HepG2 (cell line): ENCODE data around the gene CCDC117. TPM values are rescaled to one million over a fixed set of nuclear protein-coding genes. Genes with fewer than 3 reads are reported as not detected.

Source experiments
- ASH2L ChIP-seq: fragments of 300-600, 200-600 bp; sonication (generic); IDR thresholded peaks from 2 replicates; pipeline ENCODE4 v1.7.0; 2017; ENCODE audit warnings: low read depth, mild to moderate bottlenecking, moderate library complexity, mixed read lengths, low read length; ENCODE audit not compliant: insufficient read length
- ATM ChIP-seq: fragments of 450-650 bp; IDR thresholded peaks from 2 replicates; pipeline ENCODE4 v1.7.1; 2017; ENCODE audit warnings: mild to moderate bottlenecking, borderline replicate concordance
- FOXP4 ChIP-seq: sonication (generic); formaldehyde crosslinking; IDR thresholded peaks from 2 replicates; pipeline ENCODE4 v1.4.0; 2020; ENCODE audit warnings: missing genetic modification reagents
- GMEB2 ChIP-seq: IDR thresholded peaks from 2 replicates; pipeline ENCODE4 v1.6.1; 2016; ENCODE audit warnings: missing biosample characterization, missing genetic modification reagents, low read depth
- HMG20B ChIP-seq: conservative IDR thresholded peaks from 2 replicates; pipeline ENCODE4 v1.6.1; 2016; ENCODE audit warnings: missing genetic modification reagents, missing compliant biosample characterization
- IRF2 ChIP-seq: IDR thresholded peaks from 2 replicates; pipeline ENCODE4 v1.6.1; 2018; ENCODE audit warnings: missing genetic modification reagents, missing compliant biosample characterization
- LCORL ChIP-seq, 2 experiments: fragments of 450-650 bp in 1 of 2; sonication (generic) in 1 of 2; formaldehyde crosslinking in 1 of 2; IDR thresholded peaks; 2 replicates each; pipeline versions ENCODE4 v1.5.0 to v1.6.1; 2017 to 2020; ENCODE audit warnings: antibody characterized with exemption in 1 of 2, missing genetic modification reagents in 1 of 2
- MTF2 ChIP-seq: sonication (generic); formaldehyde crosslinking; IDR thresholded peaks from 2 replicates; pipeline ENCODE4 v1.5.0; 2020; ENCODE audit warnings: missing genetic modification reagents, borderline replicate concordance
- MYPOP ChIP-seq: sonication (generic); formaldehyde crosslinking; IDR thresholded peaks from 2 replicates; pipeline ENCODE4 v1.8.1; 2023; ENCODE audit warnings: mild to moderate bottlenecking, moderate library complexity, missing genetic modification reagents
- NFE2L1 ChIP-seq: sonication (generic); formaldehyde crosslinking; IDR thresholded peaks from 2 replicates; pipeline ENCODE4 v1.4.0; 2020; ENCODE audit warnings: missing genetic modification reagents, mild to moderate bottlenecking, borderline replicate concordance
- NRL ChIP-seq: sonication (generic); formaldehyde crosslinking; IDR thresholded peaks from 2 replicates; pipeline ENCODE4 v1.5.0; 2020; ENCODE audit warnings: missing genetic modification reagents, mild to moderate bottlenecking, moderate library complexity, borderline replicate concordance
- POGK ChIP-seq: sonication (generic); formaldehyde crosslinking; conservative IDR thresholded peaks from 2 replicates; pipeline ENCODE4 v1.8.0; 2022; ENCODE audit warnings: mild to moderate bottlenecking, moderate library complexity, missing genetic modification reagents
- PREB ChIP-seq: sonication (generic); formaldehyde crosslinking; IDR thresholded peaks from 2 replicates; pipeline ENCODE4 v1.4.0; 2020; ENCODE audit warnings: missing genetic modification reagents
- RFXAP ChIP-seq: sonication (generic); formaldehyde crosslinking; IDR thresholded peaks from 2 replicates; pipeline ENCODE4 v1.4.0; 2020; ENCODE audit warnings: missing genetic modification reagents, borderline replicate concordance
- SAFB2 ChIP-seq: sonication (generic); formaldehyde crosslinking; IDR thresholded peaks from 2 replicates; pipeline ENCODE4 v1.5.1; 2020; ENCODE audit warnings: missing genetic modification reagents, low read depth, mild to moderate bottlenecking, borderline replicate concordance
- TP53 ChIP-seq: sonication (generic); formaldehyde crosslinking; conservative IDR thresholded peaks from 2 replicates; pipeline ENCODE4 v1.4.0; 2020; ENCODE audit warnings: missing genetic modification reagents
- ZFP36L1 ChIP-seq: sonication (generic); formaldehyde crosslinking; IDR thresholded peaks from 2 replicates; pipeline ENCODE4 v1.8.0; 2022; ENCODE audit warnings: mild to moderate bottlenecking, missing genetic modification reagents, moderate library complexity
- ZNF225 ChIP-seq: sonication (generic); formaldehyde crosslinking; IDR thresholded peaks from 2 replicates; pipeline ENCODE4 v1.4.0; 2020; ENCODE audit warnings: mild to moderate bottlenecking, missing genetic modification reagents
- ZNF260 ChIP-seq: sonication (generic); formaldehyde crosslinking; IDR thresholded peaks from 2 replicates; pipeline ENCODE4 v1.4.0; 2020; ENCODE audit warnings: missing genetic modification reagents, low read depth, mild to moderate bottlenecking, borderline replicate concordance
- ZNF563 ChIP-seq: sonication (generic); formaldehyde crosslinking; IDR thresholded peaks from 2 replicates; pipeline ENCODE4 v1.8.0; 2022; ENCODE audit warnings: mild to moderate bottlenecking, moderate library complexity, missing genetic modification reagents
- polyA plus RNA-seq, 8 experiments: library from polyadenylated mRNA; depleted of rRNA in 3 of 8; stranded (reverse) in 7 of 8; unstranded in 1 of 8; fragments of >200 nt; fragmentation: Illumina TruSeq in 4 of 8; extraction: Trizol in 4 of 8; gene quantifications; 2 replicates each; pipeline versions ENCODE4 v1.2.1 to v1.2.3, GENCODE V29; 2011 to 2016; ENCODE audit warnings: low read depth in 4 of 8, missing spikeins in 1 of 8, mixed read lengths in 1 of 8; ENCODE audit not compliant: insufficient read depth in 1 of 8
- total RNA-seq, 5 experiments: library from RNA; depleted of rRNA; stranded (reverse); fragments of >200 nt; fragmentation: Illumina TruSeq; extraction: Trizol; gene quantifications; 2 replicates each; pipeline ENCODE4 v1.2.3, GENCODE V29; 2016; ENCODE audit warnings: low read depth in 1 of 5

The CCDC117 gene
- total and polyA plus RNA-seq, 2 of the 13 experiments (the other 11 are each of a cell fraction or from before 2014, with no cell fraction given), result 12.6 to 34.2 TPM

GRCh38 chr22:28798810-28799605 is 26.5 kb downstream of the CCDC117 start (continued):
- TF ChIP-seq ASH2L (no peak), ATM (no peak), TP53 (CRISPR knock-in tag) (no peak), ZNF225 (CRISPR knock-in tag) (no peak), NRL (no peak), PREB (no peak), NFE2L1 (no peak), RFXAP (CRISPR knock-in tag) (no peak), LCORL (IDR thresholded peaks at IDR 0.05) (no peak), LCORL (CRISPR knock-in tag; IDR thresholded peaks at IDR 0.05) (no peak), POGK (no peak), IRF2 (CRISPR knock-in tag) (0 out of 2 replicates have a peak, but pooled peaks have one; percentile 21), ZNF260 (no peak), MTF2 (CRISPR knock-in tag) (no peak), HMG20B (no peak), MYPOP (CRISPR knock-in tag) (no peak), ZFP36L1 (CRISPR knock-in tag) (peak; percentile 18; the same call in 1 of the 2 replicates), ZNF563 (no peak), GMEB2 (CRISPR knock-in tag) (no peak), FOXP4 (CRISPR knock-in tag) (no peak; the same call in 1 of the 2 replicates), SAFB2 (CRISPR knock-in tag) (no peak)
